HG03097 (cell line): ENCODE results near the gene CSKMT.
"Not testable (repeated sequence)": the region's sequence is repeated elsewhere in the genome, so short reads cannot be mapped to it uniquely, and the experiment has no call there.

Experiments
- ATAC-seq: cut with Tn5 transposase; IDR thresholded peaks from one replicate; pipeline ENCODE4 v1.9.1; 2021; ENCODE audit not compliant: unreplicated experiment, low FRiP score

Gene CSKMT

GRCh38 chr11:62687508-62688396 is 22.6 kb downstream of the CSKMT start:
- ATAC-seq = no peak

- no peak for ATAC-seq
Observed at GRCh38 chr11:62688491-62688890, 23.4 kb downstream of the CSKMT start.

- no peak for ATAC-seq
Observed at GRCh38 chr11:62689421-62690183, 24.5 kb downstream of the CSKMT start, which contains the start of gene LRRN4CL. LRRN4CL (minus strand) TSS chr11:62689530; CDS start chr11:62688508, 1,022 bp downstream.

- ATAC-seq = not testable (repeated sequence)
Observed at GRCh38 chr11:62693624-62694023, 28.5 kb downstream of the CSKMT start.

- ATAC-seq = no peak
Observed at GRCh38 chr11:62694455-62695167, 29.5 kb downstream of the CSKMT start.

DNA sequence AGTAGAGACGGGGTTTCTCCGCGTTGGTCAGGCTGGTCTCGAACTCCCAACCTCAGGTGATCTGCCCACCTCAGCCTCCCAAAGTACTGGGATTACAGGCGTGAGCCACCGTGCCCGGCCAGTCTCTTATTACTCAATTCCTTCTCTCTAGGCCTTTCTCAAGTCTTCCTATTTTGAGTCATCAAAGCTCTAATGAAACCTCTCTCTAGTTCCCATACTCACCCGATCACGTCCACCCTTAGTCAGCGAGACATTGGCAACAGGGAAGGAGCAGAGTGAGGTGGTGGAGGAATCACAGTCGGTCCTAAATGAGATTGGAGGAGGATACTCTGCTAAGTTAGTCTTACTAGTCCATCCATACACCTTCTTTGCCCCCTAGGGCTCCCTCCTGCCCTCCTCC is 37.1 kb downstream of the CSKMT start:
- no peak for ATAC-seq

- not testable (repeated sequence) for ATAC-seq
Observed at GRCh38 chr11:62703921-62704320, 38.8 kb downstream of the CSKMT start.

DNA sequence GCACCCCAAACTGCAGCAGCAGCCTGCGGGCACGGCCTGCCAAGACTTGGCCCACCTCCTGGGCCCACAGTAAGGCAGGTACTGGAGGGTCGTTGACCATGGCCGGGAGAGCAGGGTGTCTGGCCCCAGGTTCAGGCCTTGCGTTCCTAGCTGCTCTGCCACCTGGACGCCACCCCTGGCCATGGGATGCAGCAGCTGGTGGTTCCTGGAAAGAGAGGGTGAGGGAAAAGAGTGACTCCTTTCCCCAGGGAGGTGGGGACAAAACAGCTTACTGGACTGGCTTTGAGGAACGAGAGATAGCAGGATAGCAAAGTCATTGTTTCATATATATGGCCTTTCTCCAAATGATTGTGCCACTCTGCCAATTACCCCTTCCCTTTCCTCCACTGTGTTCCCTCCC is 40.3 kb downstream of the CSKMT start:
- no peak for ATAC-seq

GRCh38 chr11:62705880-62706849 is 41.1 kb downstream of the CSKMT start:
- peak; percentile 53 for ATAC-seq

GRCh38 chr11:62706850-62707247 is 41.7 kb downstream of the CSKMT start:
- no peak for ATAC-seq

- ATAC-seq = no peak
Observed at GRCh38 chr11:62707277-62707861, 42.3 kb downstream of the CSKMT start, which contains the start of the genes BSCL2 and GNG3. BSCL2 (minus strand) TSS chr11:62707424; CDS start chr11:62707195, 229 bp downstream. GNG3 (plus strand) TSS chr11:62707676; CDS start chr11:62708296, 620 bp downstream.

DNA sequence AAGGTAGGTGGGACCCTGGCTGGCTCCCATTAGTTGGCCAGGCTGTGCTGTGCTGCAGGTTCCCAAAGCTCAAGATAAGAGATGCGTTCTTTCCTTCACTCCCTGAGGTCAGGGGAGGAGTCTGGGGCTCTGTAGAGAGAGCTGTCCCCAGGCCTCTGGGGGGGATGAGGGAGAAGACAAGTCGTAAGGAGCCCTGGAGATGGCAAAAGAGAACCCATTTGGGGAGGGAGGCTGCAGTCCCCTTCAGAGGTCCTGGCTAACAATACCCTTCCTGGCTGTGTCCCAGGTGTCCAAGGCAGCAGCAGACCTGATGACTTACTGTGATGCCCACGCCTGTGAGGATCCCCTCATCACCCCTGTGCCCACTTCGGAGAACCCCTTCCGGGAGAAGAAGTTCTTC is 43.3 kb downstream of the CSKMT start:
- no peak for ATAC-seq

GRCh38 chr11:62708793-62709192 is 43.7 kb downstream of the CSKMT start:
- no peak for ATAC-seq

DNA sequence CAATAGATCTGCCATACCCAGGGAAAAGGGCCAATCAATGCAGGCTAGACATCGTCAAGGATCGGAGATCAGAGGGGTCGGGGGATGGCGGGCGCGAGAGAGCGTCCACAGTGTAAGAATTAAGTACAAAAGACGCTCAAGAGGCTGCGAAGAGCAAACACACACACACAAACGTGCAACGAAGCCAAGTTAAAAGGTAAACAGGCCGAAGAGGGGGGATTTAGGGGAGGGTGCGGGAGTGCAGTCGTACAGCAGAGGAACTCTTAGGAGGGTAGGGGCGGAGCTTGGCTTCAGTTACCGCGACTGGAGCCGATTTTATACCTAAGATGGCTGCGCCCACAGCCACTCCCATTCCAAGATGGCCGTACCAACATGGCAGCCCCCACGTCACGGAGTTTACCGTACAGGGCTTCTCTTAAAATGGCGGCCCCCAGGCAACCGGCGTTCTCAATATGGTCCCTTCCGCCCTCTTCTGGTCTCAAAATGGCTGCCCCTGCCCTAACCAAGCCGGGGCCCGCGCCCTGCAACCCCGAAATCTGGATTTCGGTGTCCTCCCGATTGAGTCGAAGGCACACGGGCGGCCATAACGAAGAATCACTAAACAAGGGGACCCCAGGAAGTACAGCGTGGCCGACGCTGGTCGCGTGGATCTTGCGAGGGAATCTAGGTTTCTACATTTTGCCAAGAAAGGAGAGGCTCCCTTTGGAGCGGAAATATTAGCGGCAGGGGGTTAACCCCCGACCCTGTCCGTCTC is 44.3 kb downstream of the CSKMT start:
- ATAC-seq = peak; percentile 59

DNA sequence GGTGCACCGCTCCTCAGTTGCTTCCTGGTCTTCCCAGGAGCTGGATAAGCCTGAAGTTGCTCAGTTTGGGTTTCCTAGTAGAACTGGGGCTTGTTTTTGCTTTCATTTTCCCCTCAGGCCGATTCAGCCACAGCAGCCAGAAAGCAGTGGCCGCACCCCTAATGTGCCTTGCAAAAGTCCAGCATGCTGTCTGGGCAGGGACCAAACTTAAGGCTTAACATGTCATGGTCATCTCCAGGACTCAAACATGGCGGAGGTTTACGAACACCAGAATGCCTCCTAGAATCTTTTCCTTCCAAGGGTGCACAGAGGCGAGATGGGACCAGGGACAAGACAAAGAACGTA is 44.9 kb downstream of the CSKMT start:
- peak; percentile 0 for ATAC-seq

GRCh38 chr11:62712276-62712812 is 47.2 kb downstream of the CSKMT start:
- ATAC-seq = no peak

DNA sequence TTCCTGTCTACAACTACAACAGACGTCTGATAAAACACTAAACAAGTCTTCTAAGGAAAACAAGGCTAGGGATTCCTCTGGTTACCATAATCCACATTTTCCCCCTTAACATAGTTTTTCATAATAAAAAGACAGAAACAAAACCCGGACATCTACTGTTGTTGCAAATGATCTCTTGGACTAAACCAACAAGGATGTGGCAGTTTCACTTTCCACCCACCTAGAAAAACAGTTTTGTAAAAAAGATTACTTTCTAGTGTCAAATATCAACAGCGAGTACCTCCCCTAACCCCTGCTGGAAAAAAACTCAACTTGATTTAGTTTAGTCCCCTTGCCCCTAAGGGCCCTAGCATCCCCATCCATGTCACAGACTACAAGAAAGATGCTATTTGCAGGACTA is 47.7 kb downstream of the CSKMT start:
- ATAC-seq = no peak

DNA sequence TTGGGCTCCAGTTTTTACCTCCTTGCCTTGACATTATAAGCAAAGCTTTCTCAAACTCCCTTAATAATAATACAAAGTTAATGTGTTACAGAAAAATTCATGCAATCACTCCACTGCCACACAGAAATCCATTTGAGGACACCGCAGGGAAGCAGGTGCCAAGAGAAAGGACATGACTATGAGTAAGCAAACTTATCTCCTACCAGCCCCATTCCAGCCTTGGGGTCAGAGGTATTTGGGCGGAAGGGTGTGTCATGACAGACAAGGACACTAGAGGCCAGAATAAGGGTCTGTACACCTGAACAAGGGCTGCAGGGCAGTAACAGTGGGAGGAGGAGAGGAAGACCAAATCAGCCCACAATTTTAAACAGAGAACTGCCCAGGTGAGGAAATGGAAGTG is 48.2 kb downstream of the CSKMT start:
- ATAC-seq = no peak
